H1 (cell line): Measurements from ENCODE around the gene PET100. TPM values are rescaled to one million over a fixed set of nuclear protein-coding genes. Genes with fewer than 3 reads are reported as not detected.

Experiments used
- JUND ChIP-seq: IDR thresholded peaks from 2 replicates; pipeline ENCODE4 v1.6.1; 2011; ENCODE audit warnings: mild to moderate bottlenecking, improper control_type of control experiment, low read length
- NANOG ChIP-seq: IDR thresholded peaks from 2 replicates; pipeline ENCODE4 v1.6.1; 2011; ENCODE audit warnings: low read length, low read depth, mild to moderate bottlenecking, inconsistent platforms; ENCODE audit not compliant: insufficient read depth, poor library complexity, severe bottlenecking
- SIX5 ChIP-seq: IDR thresholded peaks from 2 replicates; pipeline ENCODE4 v1.6.1; 2011; ENCODE audit warnings: mild to moderate bottlenecking, low read depth, low read length
- TAF1 ChIP-seq: IDR thresholded peaks from 2 replicates; pipeline ENCODE4 v1.6.1; 2011; ENCODE audit warnings: mild to moderate bottlenecking, low read depth, low read length
- TAF7 ChIP-seq: optimal IDR thresholded peaks from 2 replicates; pipeline ENCODE3; 2011; ENCODE audit warnings: low read depth, mild to moderate bottlenecking, inconsistent platforms, low read length, moderate library complexity, borderline replicate concordance
- TBP ChIP-seq: IDR thresholded peaks from 2 replicates; pipeline ENCODE4 v1.6.1; 2011; ENCODE audit warnings: low read depth, low read length, improper control_type of control experiment
- TCF12 ChIP-seq: IDR thresholded peaks from 2 replicates; pipeline ENCODE4 v1.6.1; 2011; ENCODE audit warnings: low read depth, mild to moderate bottlenecking, low read length
- ZNF274 ChIP-seq: IDR thresholded peaks from 2 replicates; pipeline ENCODE4 v1.7.0; 2012; ENCODE audit warnings: low read length, borderline replicate concordance; ENCODE audit errors: extremely low read depth
- polyA plus RNA-seq, 7 experiments: library from polyadenylated mRNA; depleted of rRNA in 3 of 7; stranded (reverse) in 5 of 7; unstranded in 2 of 7; fragments of >200 nt in 5 of 7; fragments of 200-250 nt in 2 of 7; gene quantifications; 1 replicate in 5 of 7; 2 replicates in 1 of 7; 4 replicates in 1 of 7; pipeline versions ENCODE4 v1.2.1 to v1.2.3, GENCODE V29; 2011 to 2013; ENCODE audit warnings: missing spikeins in 2 of 7, mixed read lengths in 2 of 7
- total RNA-seq: library from RNA; stranded (reverse); fragmentation: NEBNext Ultra II Directional; extraction: Animal tissue kit (Norgen Biotek cat#: 25700); gene quantifications from 2 replicates; pipeline ENCODE4 v1.2.1, GENCODE V29; 2021

PET100 gene
- total and polyA plus RNA-seq, 2 of the 8 experiments (the other 6 are each of a cell fraction or from before 2014, with no cell fraction given) = 80.8 to 105 TPM

DNA sequence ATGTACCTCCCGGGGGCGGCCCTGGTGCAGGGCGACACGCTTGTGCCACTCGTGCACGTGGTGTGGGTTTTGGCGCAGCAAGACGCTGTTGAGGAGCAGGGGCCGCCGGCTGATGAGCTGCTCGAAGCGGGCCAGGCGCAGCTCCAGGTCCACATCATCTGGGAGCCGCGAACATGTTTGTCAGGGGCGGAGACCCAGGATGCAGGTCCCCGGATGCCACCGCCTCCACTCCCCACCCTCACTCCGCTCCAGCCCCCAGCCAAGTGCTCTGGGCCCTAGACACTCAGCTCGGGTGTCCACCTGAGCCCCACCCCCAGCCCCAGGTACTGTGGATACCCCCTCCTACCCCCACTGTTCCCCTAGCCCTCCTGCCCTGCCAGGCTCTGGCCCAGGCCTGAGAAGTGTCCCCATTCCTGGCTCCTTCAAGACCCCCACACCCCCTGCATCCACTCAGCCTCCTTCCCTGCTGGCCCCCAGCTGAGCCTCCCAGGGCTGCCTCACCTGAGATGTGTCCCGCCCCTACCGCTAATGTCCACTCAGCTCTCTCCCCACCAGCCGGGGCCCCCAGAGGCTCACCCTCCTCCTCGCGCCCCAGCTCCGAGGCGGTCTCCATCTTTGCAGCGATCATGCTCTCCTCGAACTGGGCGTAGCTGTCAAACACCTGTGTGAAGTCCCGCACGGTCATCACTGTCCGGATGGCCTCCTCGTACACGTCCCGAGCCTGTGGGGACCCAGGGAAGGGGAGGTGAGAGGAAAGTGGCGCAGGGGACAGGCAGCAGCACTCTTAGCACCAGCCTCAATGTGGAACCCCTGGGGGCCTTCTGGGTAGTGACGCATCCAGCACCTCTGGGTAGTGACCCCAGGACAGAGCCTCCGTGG, 5.6 kb upstream of the PET100 start (continued):
- TF ChIP-seq JUND (no peak), NANOG (no peak), ZNF274 (no peak), SIX5 (no peak), TAF7 (no peak), TCF12 (no peak), TAF1 (no peak), TBP (no peak)
